NCI-H2171 treated with DMSO at 0.1 percent for 48 hours (cell line): ENCODE results near the gene PRR33.

Source experiments
- DNase-seq: peaks from one replicate; lab custom pipeline; 2025; lab: John Stamatoyannopoulos, UW

Gene PRR33

DNA sequence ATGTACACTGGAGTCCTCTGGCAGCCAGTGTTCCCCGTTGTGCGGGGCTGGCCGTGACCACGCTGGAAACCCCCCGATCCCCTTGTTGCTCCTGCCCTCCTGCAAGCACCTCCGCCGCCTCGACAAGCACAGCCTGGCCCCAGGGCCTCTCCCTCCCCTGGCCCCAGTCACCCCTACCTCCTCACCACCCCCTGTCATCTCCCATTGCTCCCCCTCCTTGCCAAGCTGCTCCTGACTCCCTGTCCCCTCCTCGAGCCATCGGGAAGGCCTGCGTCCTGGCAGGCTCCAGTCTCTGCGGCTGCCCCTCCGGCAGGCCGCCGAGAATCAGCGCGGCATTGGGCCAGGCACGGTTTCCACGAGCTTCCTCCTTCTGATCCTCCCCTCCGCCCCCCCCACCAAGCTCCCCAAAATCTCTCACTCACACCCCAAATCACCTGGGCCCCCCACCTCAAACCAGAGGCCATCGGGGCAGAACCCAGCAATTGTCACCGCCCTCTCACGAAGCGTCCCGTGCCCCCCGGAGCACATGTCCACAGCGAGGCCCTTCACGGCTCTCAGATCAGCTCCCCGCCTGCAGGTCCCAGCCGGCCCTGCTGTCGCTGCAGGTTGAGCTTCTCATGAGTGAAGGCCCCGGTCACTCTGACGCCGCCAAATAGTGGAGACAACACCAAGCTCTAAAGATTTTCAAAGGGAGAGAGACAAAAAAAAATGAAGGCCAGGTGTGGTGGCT, 44.5 kb downstream of the PRR33 start:
- no peak for DNase-seq

DNA sequence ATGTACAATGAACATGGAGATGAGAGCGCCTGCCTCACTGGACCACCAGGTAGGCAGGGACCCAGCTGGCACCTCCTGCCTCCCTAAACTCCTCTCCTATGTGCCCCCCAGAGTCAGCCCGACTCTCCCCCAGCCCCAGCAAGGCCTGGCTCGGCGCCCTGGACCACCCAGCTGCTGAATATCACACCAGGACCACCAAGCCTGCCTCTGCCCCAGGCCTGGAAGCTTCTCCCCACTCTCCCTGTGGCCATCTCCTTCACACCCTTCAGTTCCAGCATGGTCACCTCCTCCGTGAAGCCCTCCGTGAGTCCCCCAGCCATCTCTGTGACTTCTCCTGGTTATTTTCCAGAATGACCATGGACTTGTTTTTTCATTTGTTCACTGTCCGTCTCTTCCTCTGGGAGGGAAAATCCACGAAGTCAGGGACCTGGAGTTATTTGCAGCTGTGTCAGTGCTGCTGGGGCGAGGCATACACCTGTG, 45.2 kb downstream of the PRR33 start:
- DNase-seq: no peak

DNA sequence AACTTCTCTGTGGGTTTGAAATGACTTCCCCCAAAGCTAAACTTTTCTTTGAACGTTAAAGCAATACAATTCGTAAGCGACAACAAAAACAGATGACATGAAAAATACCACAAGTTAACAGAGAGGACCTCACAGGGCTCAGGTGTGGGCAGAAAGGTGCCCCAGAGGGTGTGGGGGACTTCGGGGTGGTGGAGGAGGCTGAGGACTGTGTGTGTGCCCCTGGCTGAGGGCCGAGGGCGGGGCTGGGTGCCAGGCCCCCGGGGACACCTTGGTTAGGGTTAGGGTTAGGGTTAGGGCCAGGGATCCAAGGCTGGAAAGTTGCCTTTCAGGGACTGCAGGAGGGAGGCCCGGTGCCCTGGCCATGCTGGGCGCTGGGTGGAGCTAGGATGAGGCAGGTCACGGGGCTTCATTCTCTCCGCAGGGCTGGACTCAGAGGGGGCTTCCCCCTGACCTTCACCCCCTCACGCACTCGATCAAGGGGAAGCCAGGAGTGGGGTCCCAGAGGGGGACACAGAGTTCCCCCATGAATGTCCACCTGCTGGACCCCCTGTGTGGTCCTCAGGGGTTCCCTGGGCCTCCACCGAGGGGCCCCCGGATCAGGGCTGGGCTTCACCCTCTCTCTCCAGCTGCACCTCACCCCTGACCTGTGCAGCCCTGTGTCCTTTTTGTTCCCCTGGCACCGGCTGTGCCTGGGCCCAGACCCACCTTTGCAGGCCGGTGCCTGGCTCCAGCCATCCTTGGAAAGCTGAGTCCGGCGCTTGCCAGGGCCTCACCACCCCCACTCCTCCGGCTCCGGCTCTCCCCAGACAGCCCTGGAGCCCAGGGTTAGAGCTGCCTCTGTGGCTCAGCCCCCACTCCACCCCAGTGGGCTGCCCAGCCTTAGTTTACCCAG, 45.9 kb downstream of the PRR33 start:
- DNase-seq: no peak

DNA sequence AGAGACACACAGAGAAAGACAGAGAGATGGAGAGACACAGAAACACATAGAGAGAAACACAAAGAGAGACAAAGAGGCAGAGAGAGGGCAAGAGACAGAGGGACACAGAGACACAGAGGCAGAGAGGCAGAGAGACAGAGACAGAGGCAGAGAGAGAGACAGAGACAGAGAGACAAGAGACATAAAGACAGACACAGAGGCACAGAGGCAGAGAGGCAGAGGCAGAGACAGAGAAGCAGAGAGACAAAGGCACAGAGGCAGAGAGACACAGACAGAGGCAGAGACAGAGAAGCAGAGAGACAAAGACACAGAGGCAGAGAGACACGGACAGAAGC, 46.6 kb downstream of the PRR33 start:
- DNase-seq: no peak

GRCh38 chr11:1844221-1845094, 47.2 kb downstream of the PRR33 start:
- DNase-seq: no peak

GRCh38 chr11:1843796-1844195, 47.9 kb downstream of the PRR33 start:
- no peak for DNase-seq

DNA sequence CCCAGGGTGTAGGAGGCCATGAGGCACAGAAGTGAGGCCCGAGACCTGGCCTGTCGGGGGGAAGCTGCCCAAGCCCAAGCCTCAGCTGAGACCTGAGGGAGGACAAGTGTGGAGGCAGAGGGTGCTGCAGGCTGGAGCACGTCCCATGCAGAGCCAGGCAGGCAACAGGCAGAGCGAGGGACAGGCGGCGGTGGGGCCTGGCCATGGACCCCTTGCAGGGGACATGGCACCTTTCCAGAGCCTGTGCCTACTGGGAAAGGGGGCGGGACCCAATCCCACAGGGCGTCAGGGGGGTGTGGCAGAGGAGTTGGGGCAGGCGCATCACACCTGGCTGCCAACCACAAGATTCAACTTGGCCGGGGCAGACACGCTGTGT, 48.6 kb downstream of the PRR33 start:
- DNase-seq: no peak

GRCh38 chr11:1842149-1843097, 49.3 kb downstream of the PRR33 start:
- no peak for DNase-seq

DNA sequence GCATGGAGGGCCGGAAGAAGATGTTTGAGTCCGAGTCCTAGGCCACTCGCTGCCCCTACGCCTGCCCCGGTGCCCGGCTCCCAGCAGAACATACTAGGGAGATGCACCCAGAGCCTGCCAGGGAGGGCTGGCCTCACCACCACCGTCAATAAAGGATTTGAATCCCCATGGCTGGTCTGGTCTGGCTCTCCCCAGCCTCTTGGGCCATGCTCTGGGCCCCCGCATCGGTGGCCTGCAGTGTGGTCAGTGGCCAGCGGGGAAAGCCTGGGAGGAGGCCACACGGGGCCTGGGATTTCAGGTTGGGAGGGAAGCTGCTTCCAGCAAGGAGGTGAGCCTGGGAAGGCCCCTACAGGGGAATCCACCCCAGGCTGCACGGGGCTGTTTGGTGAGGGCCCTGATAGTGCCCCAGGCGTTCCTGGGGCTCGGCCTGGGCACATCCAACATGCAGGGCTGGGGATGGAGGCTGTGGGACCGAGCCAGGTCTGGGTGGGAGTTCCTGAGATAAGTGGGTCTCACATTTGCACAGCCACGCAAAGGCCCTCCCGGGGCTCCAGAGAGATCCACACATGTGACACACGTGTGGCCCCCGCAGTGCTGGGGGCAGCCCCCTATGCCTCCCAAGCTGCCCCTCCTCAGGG, 50.1 kb downstream of the PRR33 start:
- DNase-seq: no peak

DNA sequence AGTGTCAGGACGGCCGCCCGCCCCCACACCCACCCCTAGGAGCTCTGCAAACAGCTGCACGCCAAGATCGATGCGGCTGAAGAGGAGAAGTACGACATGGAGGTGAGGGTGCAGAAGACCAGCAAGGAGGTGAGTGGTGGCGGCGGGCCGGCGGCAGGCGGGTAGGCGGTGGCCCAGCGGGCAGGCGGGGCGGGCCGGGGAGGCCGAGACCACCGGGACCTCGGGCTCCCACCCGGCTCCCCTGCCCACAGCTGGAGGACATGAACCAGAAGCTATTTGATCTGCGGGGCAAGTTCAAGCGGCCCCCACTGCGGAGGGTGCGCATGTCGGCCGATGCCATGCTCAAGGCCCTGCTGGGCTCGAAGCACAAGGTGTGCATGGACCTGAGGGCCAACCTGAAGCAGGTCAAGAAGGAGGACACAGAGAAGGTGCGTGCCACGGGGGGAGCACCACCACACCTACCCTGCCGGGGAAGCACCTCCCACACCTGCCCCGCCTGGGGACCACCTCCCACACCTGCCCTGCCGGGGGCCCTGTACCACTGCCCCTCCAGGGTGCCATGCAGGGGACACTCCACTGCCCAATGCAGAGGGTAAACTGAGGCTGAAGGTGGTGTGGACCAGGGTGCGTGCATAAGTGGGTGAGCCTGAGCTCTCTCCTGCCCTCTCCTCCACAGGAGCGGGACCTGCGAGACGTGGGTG, 50.8 kb downstream of the PRR33 start:
- DNase-seq: no peak

DNA sequence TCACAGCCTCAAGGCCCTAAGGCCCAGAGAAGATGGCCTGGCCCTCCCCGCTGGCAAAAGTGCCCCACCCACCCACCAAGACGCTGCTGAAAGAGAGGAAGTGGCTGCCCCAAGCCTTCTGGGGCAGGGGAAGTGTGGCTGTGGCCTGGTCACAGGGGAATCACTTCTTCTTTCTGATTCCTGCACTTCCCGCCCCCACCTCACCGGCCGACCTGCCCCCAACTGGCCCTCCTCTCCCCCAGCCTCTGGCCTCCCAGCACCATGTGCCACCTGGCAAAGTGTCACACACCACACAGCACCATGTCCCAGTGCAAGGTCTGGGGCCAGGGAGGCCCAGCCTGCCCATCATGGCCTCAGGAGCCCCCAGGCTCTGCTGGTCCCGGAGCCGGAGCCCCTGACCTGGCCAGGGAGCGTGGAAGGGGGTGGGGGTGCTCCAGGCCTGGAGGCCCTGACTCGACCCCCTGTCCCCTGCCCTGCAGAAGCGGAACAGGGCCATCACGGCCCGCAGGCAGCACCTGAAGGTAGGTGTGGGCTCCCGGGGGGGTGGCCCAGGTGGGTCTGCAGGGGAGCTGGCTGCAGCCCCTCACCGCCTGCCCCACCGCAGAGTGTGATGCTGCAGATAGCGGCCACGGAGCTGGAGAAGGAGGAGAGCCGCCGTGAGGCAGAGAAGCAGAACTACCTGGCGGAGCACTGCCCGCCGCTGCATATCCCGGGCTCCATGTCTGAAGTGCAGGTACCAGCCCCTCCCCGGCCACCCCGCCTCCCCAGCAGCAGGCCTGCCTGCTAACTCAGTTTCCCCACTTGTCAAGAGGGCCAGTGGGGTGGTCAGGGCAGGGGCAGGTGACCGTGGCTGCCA, 51.5 kb downstream of the PRR33 start:
- DNase-seq: no peak

- DNase-seq: no peak
Measured at GRCh38 chr11:1839204-1839923, 52.3 kb downstream of the PRR33 start.

DNA sequence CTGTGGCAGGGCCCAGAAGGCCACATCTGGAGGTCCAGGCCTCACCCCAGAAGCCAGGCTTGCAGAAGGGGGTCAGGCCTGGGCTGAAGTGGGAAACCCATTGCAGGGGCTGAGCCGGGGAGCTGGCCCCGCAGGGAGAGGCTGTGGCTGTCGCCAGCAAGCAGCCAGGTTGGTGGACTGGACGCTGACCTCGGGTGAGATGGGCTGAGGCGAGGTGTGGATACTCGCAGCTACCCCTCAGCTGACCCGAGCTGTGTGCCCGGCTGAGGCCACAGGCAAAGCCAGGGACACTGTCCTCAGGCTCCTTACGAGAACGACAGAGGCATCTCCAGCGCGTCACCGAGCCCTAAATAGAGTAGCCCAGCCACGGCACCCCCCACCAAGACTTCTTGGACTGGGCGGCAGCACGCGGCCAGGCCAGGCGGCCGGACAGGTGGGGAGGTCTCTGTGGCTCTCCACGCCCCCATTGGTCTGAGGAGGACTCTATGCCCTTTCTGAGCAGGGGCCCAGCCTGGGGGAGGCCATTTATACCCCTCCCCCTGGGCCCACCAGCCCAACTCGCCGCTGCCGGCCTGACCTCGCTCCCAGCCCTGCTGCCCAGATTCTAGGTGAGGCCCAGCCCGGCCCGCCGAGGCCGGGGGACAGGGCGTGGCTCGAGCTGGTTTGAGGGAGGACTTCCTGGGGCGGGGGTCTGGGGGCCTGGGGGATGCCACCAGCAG, 53.1 kb downstream of the PRR33 start, which contains the start of gene TNNI2:
TNNI2 (plus strand) TSS at position 556 of the 719 bp plus-strand sequence. CDS start 716 bp downstream, outside the sequence.
- no peak for DNase-seq
